ENCODE measurements around the gene CINP.

CINP gene

DNA sequence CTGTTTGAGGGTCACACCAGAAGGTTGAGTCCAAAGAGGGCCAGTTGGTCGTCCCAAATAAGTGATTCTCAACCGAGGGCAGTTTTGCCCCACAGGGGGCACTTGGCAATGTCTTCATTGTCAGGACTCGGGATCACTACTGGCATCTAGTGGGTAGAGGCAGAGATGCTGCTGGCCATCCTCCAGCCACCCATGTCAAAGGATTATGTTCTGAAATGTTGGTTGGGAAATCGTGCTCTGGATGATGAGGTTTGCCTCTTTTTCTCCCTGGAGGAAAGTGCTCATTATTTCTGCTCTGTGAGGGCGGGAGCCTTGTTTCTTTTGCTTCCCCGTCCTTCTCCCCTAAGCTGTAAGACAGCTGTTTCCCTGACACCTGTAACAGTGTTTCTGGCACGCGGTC, 39.6 kb downstream of the CINP start:
- no peaks in the 10 kb centered on the region for H3K9me3 ChIP-seq (ENCODE audit: insufficient read depth, low read length)
- TF ChIP-seq EZH2phosphoT487 (IDR thresholded peaks at IDR 0.05; ENCODE audit: low read depth) (no peak), CTCF (IDR thresholded peaks at IDR 0.05; ENCODE audit: low read depth, low read length) (peak; percentile 61)
- H3K4me3 ChIP-seq (ENCODE audit: low read length) = no peak overlapping the region
- no peaks in the 10 kb centered on the region for H4K20me1 ChIP-seq (ENCODE audit: insufficient read depth, low read length)
- peaks cover 15% of the 10 kb centered on the region for H3K79me2 ChIP-seq (ENCODE audit: low read length)
- no peak overlapping the region for H2AFZ ChIP-seq (ENCODE audit: low read depth, low read length)
- H3K9ac ChIP-seq (ENCODE audit: low read length) = no peak overlapping the region
- peaks cover 18% of the 10 kb centered on the region for H3K4me1 ChIP-seq (ENCODE audit: low read length)
- H3K27ac ChIP-seq (ENCODE audit: low read length) = no peak overlapping the region
- H3K4me2 ChIP-seq (ENCODE audit: low read length) = no peak overlapping the region
- no peaks in the 10 kb centered on the region for H3K36me3 ChIP-seq (replicated peaks; ENCODE audit: low read depth, low read length)
- H3K27me3 ChIP-seq (ENCODE audit: low read depth, low read length) = no peaks in the 10 kb centered on the region

DNA sequence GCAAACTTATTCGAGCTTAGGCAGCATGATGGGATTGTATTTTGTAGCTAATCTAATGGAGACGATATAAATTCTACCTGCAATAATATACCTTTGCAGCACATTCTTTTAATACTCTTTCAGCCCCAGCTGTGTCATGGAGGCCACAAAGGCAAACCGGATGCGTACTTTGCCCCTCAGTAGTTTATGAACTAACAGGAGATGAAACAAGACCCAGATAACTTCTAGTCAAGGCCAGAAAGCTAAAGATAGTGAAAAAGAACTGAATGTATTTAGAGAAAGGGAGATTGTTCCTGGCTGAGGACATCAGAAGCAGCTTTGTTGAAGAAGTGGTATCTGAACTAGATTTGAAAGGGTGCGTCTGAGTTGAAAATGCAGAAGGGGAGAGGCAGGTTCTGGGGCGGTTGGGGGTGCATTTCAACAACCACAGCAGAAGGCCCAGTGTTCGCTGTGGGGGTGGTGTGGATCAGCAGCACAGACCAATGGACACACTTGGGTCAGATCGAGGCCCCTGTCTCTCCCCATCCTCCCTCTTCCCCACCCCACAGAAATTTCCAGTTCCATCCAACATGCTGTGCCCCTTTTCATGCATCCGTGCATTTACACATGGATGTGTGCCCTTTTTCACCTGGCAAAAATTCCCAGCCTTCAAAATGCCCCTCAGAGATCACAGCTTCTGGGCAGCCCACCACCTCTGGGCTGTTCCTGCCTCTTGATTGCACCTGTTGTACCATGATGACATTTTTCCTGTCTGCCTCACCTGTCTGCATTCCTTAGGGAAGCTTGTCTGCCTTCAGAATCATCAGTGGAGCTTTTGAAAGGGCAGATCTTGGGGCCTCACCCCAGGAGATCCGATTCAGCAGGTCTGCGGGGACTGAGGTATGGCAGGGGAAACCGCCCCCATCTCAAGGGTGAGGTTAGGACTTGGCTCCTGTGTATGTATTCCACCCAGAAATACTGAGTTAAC, 41.0 kb downstream of the CINP start:
- Histone ChIP-seq H3K4me2 (ENCODE audit: low read length) (no peak overlapping the region), H3K27me3 (ENCODE audit: low read depth, low read length) (no peaks in the 10 kb centered on the region), H3K36me3 (replicated peaks; ENCODE audit: low read depth, low read length) (no peaks in the 10 kb centered on the region), H2AFZ (ENCODE audit: low read depth, low read length) (no peak overlapping the region), H3K9ac (ENCODE audit: low read length) (no peak overlapping the region), H3K9me3 (ENCODE audit: insufficient read depth, low read length) (no peaks in the 10 kb centered on the region), H3K79me2 (ENCODE audit: low read length) (peaks cover 15% of the 10 kb centered on the region), H4K20me1 (ENCODE audit: insufficient read depth, low read length) (no peaks in the 10 kb centered on the region), H3K27ac (ENCODE audit: low read length) (no peak overlapping the region), H3K4me3 (ENCODE audit: low read length) (no peak overlapping the region), H3K4me1 (ENCODE audit: low read length) (peaks cover 23% of the 10 kb centered on the region)
- TF ChIP-seq EZH2phosphoT487 (IDR thresholded peaks at IDR 0.05; ENCODE audit: low read depth) (no peak), CTCF (IDR thresholded peaks at IDR 0.05; ENCODE audit: low read depth, low read length) (no peak)

- no peak for TF ChIP-seq CTCF (IDR thresholded peaks at IDR 0.05; ENCODE audit: low read depth, low read length)
- no peak for TF ChIP-seq EZH2phosphoT487 (IDR thresholded peaks at IDR 0.05; ENCODE audit: low read depth)
- Histone ChIP-seq H3K4me1 (ENCODE audit: low read length) (peaks cover 28% of the 10 kb centered on the region), H3K27ac (ENCODE audit: low read length) (no peak overlapping the region), H3K4me2 (ENCODE audit: low read length) (peak overlapping the region; percentile 97), H2AFZ (ENCODE audit: low read depth, low read length) (no peak overlapping the region), H3K79me2 (ENCODE audit: low read length) (peaks cover 15% of the 10 kb centered on the region), H3K9ac (ENCODE audit: low read length) (peak overlapping the region; percentile 88; the same call in 1 of the 2 replicates), H3K36me3 (replicated peaks; ENCODE audit: low read depth, low read length) (no peaks in the 10 kb centered on the region), H3K9me3 (ENCODE audit: insufficient read depth, low read length) (no peaks in the 10 kb centered on the region), H3K4me3 (ENCODE audit: low read length) (peak overlapping the region; percentile 91), H4K20me1 (ENCODE audit: insufficient read depth, low read length) (no peaks in the 10 kb centered on the region), H3K27me3 (ENCODE audit: low read depth, low read length) (no peaks in the 10 kb centered on the region)
These were observed 41.8 kb downstream of the CINP start for GRCh38 chr14:102320671-102321455.

Measured in OCI-LY3 (cell line).